H9 (cell line): Measurements from ENCODE around the gene ARPC1B. TPM values are rescaled to one million over a fixed set of nuclear protein-coding genes. Genes with fewer than 3 reads are reported as not detected.
"Not testable (repeated sequence)": the region's sequence is repeated elsewhere in the genome, so short reads cannot be mapped to it uniquely, and the experiment has no call there.

Experiments used
- DNase-seq: peaks from one replicate; pipeline ENCODE4 v3.0.0-alpha.2; 2017
- H2AFZ ChIP-seq: one replicate; pipeline ENCODE4 v1.6.1; 2013; ENCODE audit warnings: mild to moderate bottlenecking, low read length, control low read depth, moderate library complexity
- H2AK5ac ChIP-seq: 2 replicates; pipeline ENCODE4 v1.6.1; 2013; ENCODE audit warnings: low read length, control low read depth, mixed read lengths; ENCODE audit not compliant: insufficient read length
- H2BK120ac ChIP-seq: one replicate; pipeline ENCODE4 v1.6.1; 2013; ENCODE audit warnings: low read depth, mild to moderate bottlenecking, low read length, control low read depth, inconsistent platforms; ENCODE audit not compliant: poor library complexity, severe bottlenecking
- H2BK12ac ChIP-seq: 2 replicates; pipeline ENCODE4 v1.6.1; 2013; ENCODE audit warnings: low read length, control low read depth, mixed read lengths, low read depth; ENCODE audit not compliant: insufficient read length
- H2BK15ac ChIP-seq: 2 replicates; pipeline ENCODE4 v1.6.1; 2013; ENCODE audit warnings: low read depth, low read length, control low read depth
- H2BK20ac ChIP-seq: one replicate; pipeline ENCODE4 v1.6.1; 2013; ENCODE audit warnings: low read depth, mild to moderate bottlenecking, low read length, control low read depth, inconsistent platforms; ENCODE audit not compliant: poor library complexity, severe bottlenecking
- H2BK5ac ChIP-seq: 2 replicates; pipeline ENCODE4 v1.6.1; 2013; ENCODE audit warnings: low read length, control low read depth, mixed read lengths; ENCODE audit not compliant: insufficient read length
- H3K14ac ChIP-seq: 2 replicates; pipeline ENCODE4 v1.6.1; 2013; ENCODE audit warnings: low read length, control low read depth; ENCODE audit not compliant: insufficient read depth
- H3K18ac ChIP-seq: 2 replicates; pipeline ENCODE4 v1.6.1; 2013; ENCODE audit warnings: low read depth, mild to moderate bottlenecking, mixed read lengths, low read length, control low read depth; ENCODE audit not compliant: insufficient read length
- H3K23ac ChIP-seq: 2 replicates; pipeline ENCODE4 v1.6.1; 2013; ENCODE audit warnings: low read length, control low read depth, mixed read lengths, low read depth; ENCODE audit not compliant: insufficient read length
- H3K23me2 ChIP-seq: 2 replicates; pipeline ENCODE4 v1.6.1; 2013; ENCODE audit warnings: low read depth, mild to moderate bottlenecking, mixed read lengths, low read length, control low read depth; ENCODE audit not compliant: insufficient read length, poor library complexity, severe bottlenecking
- H3K27ac ChIP-seq: 2 replicates; pipeline ENCODE4 v1.5.1; 2013; ENCODE audit warnings: low read length, control low read depth, mixed read lengths, low read depth; ENCODE audit not compliant: insufficient read length
- H3K27me3 ChIP-seq: 2 replicates; pipeline ENCODE4 v1.6.1; 2013; ENCODE audit warnings: low read length, control low read depth, inconsistent platforms; ENCODE audit not compliant: insufficient read depth
- H3K4ac ChIP-seq: 2 replicates; pipeline ENCODE4 v1.6.1; 2013; ENCODE audit warnings: low read depth, mild to moderate bottlenecking, control low read depth, inconsistent platforms, low read length, moderate library complexity
- H3K4me1 ChIP-seq: 2 replicates; pipeline ENCODE4 v1.6.1; 2013; ENCODE audit warnings: low read length, control low read depth, inconsistent platforms; ENCODE audit not compliant: insufficient read depth
- H3K4me2 ChIP-seq: 2 replicates; pipeline ENCODE4 v1.6.1; 2013; ENCODE audit warnings: low read length, control low read depth, mixed read lengths; ENCODE audit not compliant: insufficient read length, insufficient read depth
- H3K56ac ChIP-seq: 2 replicates; pipeline ENCODE4 v1.6.1; 2013; ENCODE audit warnings: low read depth, mild to moderate bottlenecking, mixed read lengths, low read length, control low read depth; ENCODE audit not compliant: insufficient read length
- H3K79me1 ChIP-seq: 2 replicates; pipeline ENCODE4 v1.6.1; 2013; ENCODE audit warnings: low read depth, mild to moderate bottlenecking, moderate library complexity, low read length, control low read depth, inconsistent platforms; ENCODE audit not compliant: insufficient read depth, poor library complexity, severe bottlenecking
- H3K79me2 ChIP-seq: 2 replicates; pipeline ENCODE4 v1.6.1; 2013; ENCODE audit warnings: low read length, control low read depth, inconsistent platforms; ENCODE audit not compliant: insufficient read depth
- H3K9ac ChIP-seq: 2 replicates; pipeline ENCODE4 v1.6.1; 2013; ENCODE audit warnings: low read length, control low read depth, mixed read lengths; ENCODE audit not compliant: insufficient read length; ENCODE audit errors: extremely low read depth
- H3K9me3 ChIP-seq: one replicate; pipeline ENCODE4 v1.6.1; 2013; ENCODE audit warnings: low read depth, low read length, inconsistent platforms; ENCODE audit not compliant: control insufficient read depth
- H3T11ph ChIP-seq: one replicate; pipeline ENCODE4 v1.6.1; 2013; ENCODE audit warnings: mild to moderate bottlenecking, low read length, control low read depth, inconsistent platforms
- H4K20me1 ChIP-seq: one replicate; pipeline ENCODE4 v1.6.1; 2013; ENCODE audit not compliant: control insufficient read depth, insufficient read length, insufficient read depth
- H4K5ac ChIP-seq: 2 replicates; pipeline ENCODE4 v1.6.1; 2013; ENCODE audit warnings: low read depth, mild to moderate bottlenecking, mixed read lengths, low read length, control low read depth; ENCODE audit not compliant: insufficient read length
- H4K8ac ChIP-seq: replicated peaks from 2 replicates; pipeline ENCODE4 v1.6.1; 2013; ENCODE audit warnings: low read length, control low read depth, mixed read lengths, low read depth; ENCODE audit not compliant: insufficient read length
- H4K91ac ChIP-seq: 2 replicates; pipeline ENCODE4 v1.6.1; 2013; ENCODE audit warnings: low read depth, mild to moderate bottlenecking, moderate library complexity, mixed read lengths, low read length, control low read depth; ENCODE audit not compliant: insufficient read length
- H3K27ac Mint-ChIP-seq, 3 experiments: 2 replicates in 2 of 3; 3 replicates in 1 of 3; pipeline ENCODE4 v1.8.0; 2020 to 2021; ENCODE audit warnings: mixed read lengths in 3 of 3, mild to moderate bottlenecking in 1 of 3, moderate library complexity in 1 of 3
- H3K27me3 Mint-ChIP-seq: 2 replicates; pipeline ENCODE4 v1.8.0; 2021; ENCODE audit warnings: low read depth, mild to moderate bottlenecking, moderate library complexity, mixed read lengths
- H3K36me3 Mint-ChIP-seq, 3 experiments: 2 replicates in 2 of 3; 3 replicates in 1 of 3; pipeline ENCODE4 v1.8.0; 2020 to 2021; ENCODE audit warnings: low read depth in 3 of 3, mixed read lengths in 3 of 3; ENCODE audit not compliant: insufficient read depth in 1 of 3
- H3K4me1 Mint-ChIP-seq, 2 experiments: 2 replicates each; pipeline ENCODE4 v1.8.0; 2020; ENCODE audit warnings: mixed read lengths in 2 of 2
- H3K4me3 Mint-ChIP-seq, 2 experiments: 2 replicates in 1 of 2; 3 replicates in 1 of 2; pipeline ENCODE4 v1.8.0; 2020 to 2021; ENCODE audit warnings: mild to moderate bottlenecking in 2 of 2, mixed read lengths in 2 of 2, moderate library complexity in 1 of 2
- H3K9me3 Mint-ChIP-seq, 2 experiments: 2 replicates in 1 of 2; 3 replicates in 1 of 2; pipeline ENCODE4 v1.8.0; 2020; ENCODE audit warnings: mild to moderate bottlenecking in 2 of 2, mixed read lengths in 2 of 2, moderate library complexity in 1 of 2
- CTCF ChIP-seq: fragments of 200-600 bp; sonication (generic); conservative IDR thresholded peaks from 3 replicates; pipeline ENCODE4 v1.8.0; 2021; ENCODE audit warnings: antibody characterized with exemption, mild to moderate bottlenecking
- WGBS: extraction: QIAGEN DNeasy Blood & Tissue Kit; methylation state at CpG from one replicate; pipeline ENCODE4 v1.1.7; 2013; ENCODE audit warnings: missing lambda C conversion rate, low lambda C conversion rate, mixed read lengths; ENCODE audit not compliant: insufficient read length; ENCODE audit errors: extremely low coverage; 5-methylcytosine and 5-hydroxymethylcytosine counted together
- total RNA-seq: library from RNA; stranded (reverse); gene quantifications from 2 replicates; pipeline ENCODE4 v1.2.1, GENCODE V29; 2021

Gene ARPC1B
- total RNA-seq, 1 experiment from 2014 or later, result 56.3 TPM

GRCh38 chr7:99326408-99326782 lies 48.1 kb upstream of the ARPC1B start:
- H3K36me3 Mint-ChIP-seq, result peaks cover 0 to 3% (median 0%) of the 10 kb centered on the region in 3 experiments; a peak in 1 of 7 replicates
- no peak overlapping the region for H2BK12ac ChIP-seq
- H3K56ac ChIP-seq, result no peak overlapping the region
- H3K4ac ChIP-seq, result no peak overlapping the region
- no peak overlapping the region for H2BK5ac ChIP-seq
- no peaks in the 10 kb centered on the region for H3K9me3 ChIP-seq
- no peak overlapping the region for H2BK120ac ChIP-seq
- no peak overlapping the region for H2BK15ac ChIP-seq
- H3K14ac ChIP-seq, result 0 out of 2 replicates have a peak overlapping the region, but pooled peaks have one; percentile 13
- H4K20me1 ChIP-seq, result no peaks in the 10 kb centered on the region
- peak overlapping the region; percentile 72 for H3K4me2 ChIP-seq
- H3K27ac Mint-ChIP-seq, result peak overlapping the region; percentile 64 to 82 (median 82); a peak in 6 of 7 replicates
- no peak overlapping the region for H3T11ph ChIP-seq
- H3K23me2 ChIP-seq, result peaks cover 7% of the 10 kb centered on the region
- no peak overlapping the region for H3K23ac ChIP-seq
- H3K9ac ChIP-seq, result peak overlapping the region; percentile 77
- no peak overlapping the region for H2AK5ac ChIP-seq
- no peaks in the 10 kb centered on the region for H3K27me3 ChIP-seq
- no peak overlapping the region for H4K5ac ChIP-seq
- H4K91ac ChIP-seq, result no peak overlapping the region
- H3K9me3 Mint-ChIP-seq, result no peaks in the 10 kb centered on the region
- H3K79me2 ChIP-seq, result peaks cover 6% of the 10 kb centered on the region; the same call in 1 of the 2 replicates
- DNase-seq, result no peak
- peak overlapping the region; percentile 86 to 90 for H3K4me3 Mint-ChIP-seq
- no peak overlapping the region for H2BK20ac ChIP-seq
- H2AFZ ChIP-seq, result no peak overlapping the region
- H3K18ac ChIP-seq, result no peak overlapping the region
- no peaks in the 10 kb centered on the region for H3K27me3 Mint-ChIP-seq
- H4K8ac ChIP-seq, result no peak overlapping the region
- no peaks in the 10 kb centered on the region for H3K4me1 ChIP-seq
- no CpG with 5 or more reads among the region's 10 CpGs for WGBS
- no peak for TF ChIP-seq CTCF
- no peak overlapping the region for H3K27ac ChIP-seq
- peaks cover 5% of the 10 kb centered on the region for H3K79me1 ChIP-seq
- H3K4me1 Mint-ChIP-seq, result peaks cover 10 to 18% of the 10 kb centered on the region in 2 experiments

- Mint-ChIP-seq H3K27ac (peak overlapping the region in 2 of 3 experiments; percentile 32 to 50; a peak in 2 of 7 replicates), H3K36me3 (peaks cover 13 to 26% (median 14%) of the 10 kb centered on the region in 3 experiments; a peak in 6 of 7 replicates)
- H2BK120ac ChIP-seq, H2BK5ac ChIP-seq, H3K27ac ChIP-seq, H3K18ac ChIP-seq, H3K9me3 Mint-ChIP-seq, H4K8ac ChIP-seq, H3K23ac ChIP-seq, H2BK15ac ChIP-seq, H3K4me3 Mint-ChIP-seq, H3T11ph ChIP-seq, H2BK20ac ChIP-seq, DNase-seq, H3K4me1 ChIP-seq, H3K79me1 ChIP-seq, H3K27me3 Mint-ChIP-seq, H3K9ac ChIP-seq, H2AK5ac ChIP-seq, H4K91ac ChIP-seq, H4K5ac ChIP-seq, H3K79me2 ChIP-seq, H2AFZ ChIP-seq, H3K14ac ChIP-seq, H3K4me2 ChIP-seq, H3K4ac ChIP-seq, H3K27me3 ChIP-seq, H2BK12ac ChIP-seq, H3K56ac ChIP-seq, H3K9me3 ChIP-seq, H4K20me1 ChIP-seq, H3K4me1 Mint-ChIP-seq, H3K23me2 ChIP-seq: not testable (repeated sequence)
- no CpG with 5 or more reads among the region's 8 CpGs for WGBS
Observed at GRCh38 chr7:99330314-99330961, 44.1 kb upstream of the ARPC1B start.
